H9 (cell line): Measurements from ENCODE around the gene EPO. TPM values are rescaled to one million over a fixed set of nuclear protein-coding genes. Genes with fewer than 3 reads are reported as not detected.

Experiments
- DNase-seq: peaks from one replicate; pipeline ENCODE4 v3.0.0-alpha.2; 2017
- H2AFZ ChIP-seq: one replicate; pipeline ENCODE4 v1.6.1; 2013; ENCODE audit warnings: mild to moderate bottlenecking, low read length, control low read depth, moderate library complexity
- H2AK5ac ChIP-seq: 2 replicates; pipeline ENCODE4 v1.6.1; 2013; ENCODE audit warnings: low read length, control low read depth, mixed read lengths; ENCODE audit not compliant: insufficient read length
- H2BK120ac ChIP-seq: one replicate; pipeline ENCODE4 v1.6.1; 2013; ENCODE audit warnings: low read depth, mild to moderate bottlenecking, low read length, control low read depth, inconsistent platforms; ENCODE audit not compliant: poor library complexity, severe bottlenecking
- H2BK12ac ChIP-seq: 2 replicates; pipeline ENCODE4 v1.6.1; 2013; ENCODE audit warnings: low read length, control low read depth, mixed read lengths, low read depth; ENCODE audit not compliant: insufficient read length
- H2BK15ac ChIP-seq: 2 replicates; pipeline ENCODE4 v1.6.1; 2013; ENCODE audit warnings: low read depth, low read length, control low read depth
- H2BK20ac ChIP-seq: one replicate; pipeline ENCODE4 v1.6.1; 2013; ENCODE audit warnings: low read depth, mild to moderate bottlenecking, low read length, control low read depth, inconsistent platforms; ENCODE audit not compliant: poor library complexity, severe bottlenecking
- H2BK5ac ChIP-seq: 2 replicates; pipeline ENCODE4 v1.6.1; 2013; ENCODE audit warnings: low read length, control low read depth, mixed read lengths; ENCODE audit not compliant: insufficient read length
- H3K14ac ChIP-seq: 2 replicates; pipeline ENCODE4 v1.6.1; 2013; ENCODE audit warnings: low read length, control low read depth; ENCODE audit not compliant: insufficient read depth
- H3K18ac ChIP-seq: 2 replicates; pipeline ENCODE4 v1.6.1; 2013; ENCODE audit warnings: low read depth, mild to moderate bottlenecking, mixed read lengths, low read length, control low read depth; ENCODE audit not compliant: insufficient read length
- H3K23ac ChIP-seq: 2 replicates; pipeline ENCODE4 v1.6.1; 2013; ENCODE audit warnings: low read length, control low read depth, mixed read lengths, low read depth; ENCODE audit not compliant: insufficient read length
- H3K23me2 ChIP-seq: 2 replicates; pipeline ENCODE4 v1.6.1; 2013; ENCODE audit warnings: low read depth, mild to moderate bottlenecking, mixed read lengths, low read length, control low read depth; ENCODE audit not compliant: insufficient read length, poor library complexity, severe bottlenecking
- H3K27ac ChIP-seq: 2 replicates; pipeline ENCODE4 v1.5.1; 2013; ENCODE audit warnings: low read length, control low read depth, mixed read lengths, low read depth; ENCODE audit not compliant: insufficient read length
- H3K27me3 ChIP-seq: 2 replicates; pipeline ENCODE4 v1.6.1; 2013; ENCODE audit warnings: low read length, control low read depth, inconsistent platforms; ENCODE audit not compliant: insufficient read depth
- H3K4ac ChIP-seq: 2 replicates; pipeline ENCODE4 v1.6.1; 2013; ENCODE audit warnings: low read depth, mild to moderate bottlenecking, control low read depth, inconsistent platforms, low read length, moderate library complexity
- H3K4me1 ChIP-seq: 2 replicates; pipeline ENCODE4 v1.6.1; 2013; ENCODE audit warnings: low read length, control low read depth, inconsistent platforms; ENCODE audit not compliant: insufficient read depth
- H3K4me2 ChIP-seq: 2 replicates; pipeline ENCODE4 v1.6.1; 2013; ENCODE audit warnings: low read length, control low read depth, mixed read lengths; ENCODE audit not compliant: insufficient read length, insufficient read depth
- H3K56ac ChIP-seq: 2 replicates; pipeline ENCODE4 v1.6.1; 2013; ENCODE audit warnings: low read depth, mild to moderate bottlenecking, mixed read lengths, low read length, control low read depth; ENCODE audit not compliant: insufficient read length
- H3K79me1 ChIP-seq: 2 replicates; pipeline ENCODE4 v1.6.1; 2013; ENCODE audit warnings: low read depth, mild to moderate bottlenecking, moderate library complexity, low read length, control low read depth, inconsistent platforms; ENCODE audit not compliant: insufficient read depth, poor library complexity, severe bottlenecking
- H3K79me2 ChIP-seq: 2 replicates; pipeline ENCODE4 v1.6.1; 2013; ENCODE audit warnings: low read length, control low read depth, inconsistent platforms; ENCODE audit not compliant: insufficient read depth
- H3K9ac ChIP-seq: 2 replicates; pipeline ENCODE4 v1.6.1; 2013; ENCODE audit warnings: low read length, control low read depth, mixed read lengths; ENCODE audit not compliant: insufficient read length; ENCODE audit errors: extremely low read depth
- H3K9me3 ChIP-seq: one replicate; pipeline ENCODE4 v1.6.1; 2013; ENCODE audit warnings: low read depth, low read length, inconsistent platforms; ENCODE audit not compliant: control insufficient read depth
- H3T11ph ChIP-seq: one replicate; pipeline ENCODE4 v1.6.1; 2013; ENCODE audit warnings: mild to moderate bottlenecking, low read length, control low read depth, inconsistent platforms
- H4K20me1 ChIP-seq: one replicate; pipeline ENCODE4 v1.6.1; 2013; ENCODE audit not compliant: control insufficient read depth, insufficient read length, insufficient read depth
- H4K5ac ChIP-seq: 2 replicates; pipeline ENCODE4 v1.6.1; 2013; ENCODE audit warnings: low read depth, mild to moderate bottlenecking, mixed read lengths, low read length, control low read depth; ENCODE audit not compliant: insufficient read length
- H4K8ac ChIP-seq: replicated peaks from 2 replicates; pipeline ENCODE4 v1.6.1; 2013; ENCODE audit warnings: low read length, control low read depth, mixed read lengths, low read depth; ENCODE audit not compliant: insufficient read length
- H4K91ac ChIP-seq: 2 replicates; pipeline ENCODE4 v1.6.1; 2013; ENCODE audit warnings: low read depth, mild to moderate bottlenecking, moderate library complexity, mixed read lengths, low read length, control low read depth; ENCODE audit not compliant: insufficient read length
- H3K27ac Mint-ChIP-seq, 3 experiments: 2 replicates in 2 of 3; 3 replicates in 1 of 3; pipeline ENCODE4 v1.8.0; 2020 to 2021; ENCODE audit warnings: mixed read lengths in 3 of 3, mild to moderate bottlenecking in 1 of 3, moderate library complexity in 1 of 3
- H3K27me3 Mint-ChIP-seq: 2 replicates; pipeline ENCODE4 v1.8.0; 2021; ENCODE audit warnings: low read depth, mild to moderate bottlenecking, moderate library complexity, mixed read lengths
- H3K36me3 Mint-ChIP-seq, 3 experiments: 2 replicates in 2 of 3; 3 replicates in 1 of 3; pipeline ENCODE4 v1.8.0; 2020 to 2021; ENCODE audit warnings: low read depth in 3 of 3, mixed read lengths in 3 of 3; ENCODE audit not compliant: insufficient read depth in 1 of 3
- H3K4me1 Mint-ChIP-seq, 2 experiments: 2 replicates each; pipeline ENCODE4 v1.8.0; 2020; ENCODE audit warnings: mixed read lengths in 2 of 2
- H3K4me3 Mint-ChIP-seq, 2 experiments: 2 replicates in 1 of 2; 3 replicates in 1 of 2; pipeline ENCODE4 v1.8.0; 2020 to 2021; ENCODE audit warnings: mild to moderate bottlenecking in 2 of 2, mixed read lengths in 2 of 2, moderate library complexity in 1 of 2
- H3K9me3 Mint-ChIP-seq, 2 experiments: 2 replicates in 1 of 2; 3 replicates in 1 of 2; pipeline ENCODE4 v1.8.0; 2020; ENCODE audit warnings: mild to moderate bottlenecking in 2 of 2, mixed read lengths in 2 of 2, moderate library complexity in 1 of 2
- CTCF ChIP-seq: fragments of 200-600 bp; sonication (generic); conservative IDR thresholded peaks from 3 replicates; pipeline ENCODE4 v1.8.0; 2021; ENCODE audit warnings: antibody characterized with exemption, mild to moderate bottlenecking
- WGBS: extraction: QIAGEN DNeasy Blood & Tissue Kit; methylation state at CpG from one replicate; pipeline ENCODE4 v1.1.7; 2013; ENCODE audit warnings: missing lambda C conversion rate, low lambda C conversion rate, mixed read lengths; ENCODE audit not compliant: insufficient read length; ENCODE audit errors: extremely low coverage; 5-methylcytosine and 5-hydroxymethylcytosine counted together
- total RNA-seq: library from RNA; stranded (reverse); gene quantifications from 2 replicates; pipeline ENCODE4 v1.2.1, GENCODE V29; 2021

Gene EPO
- total RNA-seq, 1 experiment from 2014 or later: 0.44 TPM

- Histone ChIP-seq H3K18ac (no peak overlapping the region), H4K20me1 (no peaks in the 10 kb centered on the region), H3K14ac (no peak overlapping the region), H2AFZ (no peak overlapping the region), H3K79me1 (no peaks in the 10 kb centered on the region), H2BK15ac (no peak overlapping the region), H2BK20ac (no peak overlapping the region), H3K4ac (no peak overlapping the region), H3K23ac (no peak overlapping the region), H3K27ac (no peak overlapping the region), H4K91ac (no peak overlapping the region), H3K4me2 (no peak overlapping the region), H3K9ac (no peak overlapping the region), H2BK5ac (no peak overlapping the region), H3K27me3 (no peaks in the 10 kb centered on the region), H3K56ac (no peak overlapping the region), H3K9me3 (no peaks in the 10 kb centered on the region), H3T11ph (no peak overlapping the region), H4K5ac (no peak overlapping the region), H3K23me2 (no peaks in the 10 kb centered on the region), H3K79me2 (no peaks in the 10 kb centered on the region), H3K4me1 (no peaks in the 10 kb centered on the region), H4K8ac (no peak overlapping the region), H2AK5ac (no peak overlapping the region), H2BK120ac (no peak overlapping the region), H2BK12ac (no peak overlapping the region)
- TF ChIP-seq CTCF: no peak
- Mint-ChIP-seq H3K27ac (no peak overlapping the region), H3K36me3 (no peaks in the 10 kb centered on the region), H3K4me3 (no peak overlapping the region), H3K9me3 (no peaks in the 10 kb centered on the region), H3K4me1 (peaks cover 4 to 5% of the 10 kb centered on the region in 2 experiments; a peak in 2 of 4 replicates), H3K27me3 (peaks cover 13% of the 10 kb centered on the region)
- no CpG with 5 or more reads among the region's 11 CpGs for WGBS
- no peak for DNase-seq
These were observed 11.8 kb downstream of the EPO start for GRCh38 chr7:100731937-100732636.
